Skeletal muscle satellite cell (primary cell): ENCODE measurements around the gene TNFAIP8.

Experiments used
- H3K27me3 ChIP-seq: 2 replicates; pipeline ENCODE4 v1.7.0; 2013; ENCODE audit warnings: low read length; ENCODE audit not compliant: control insufficient read depth, insufficient read depth
- H3K36me3 ChIP-seq: 2 replicates; pipeline ENCODE4 v1.7.0; 2013; ENCODE audit warnings: mild to moderate bottlenecking, control low read depth, low read length; ENCODE audit not compliant: insufficient read depth
- H3K4me1 ChIP-seq: 2 replicates; pipeline ENCODE4 v1.7.0; 2013; ENCODE audit warnings: low read length; ENCODE audit not compliant: control insufficient read depth, insufficient read depth
- H3K4me2 ChIP-seq: 2 replicates; pipeline ENCODE4 v1.7.0; 2013; ENCODE audit warnings: mild to moderate bottlenecking, low read length
- H3K4me3 ChIP-seq: 2 replicates; pipeline ENCODE4 v1.7.0; 2013; ENCODE audit warnings: low read length
- H3K9ac ChIP-seq: 2 replicates; pipeline ENCODE4 v1.7.0; 2013; ENCODE audit warnings: mild to moderate bottlenecking, low read depth, low read length, moderate library complexity
- H3K9me3 ChIP-seq: replicated peaks from 2 replicates; pipeline ENCODE4 v1.7.0; 2013; ENCODE audit warnings: mild to moderate bottlenecking, control low read depth, low read length

The TNFAIP8 gene

DNA sequence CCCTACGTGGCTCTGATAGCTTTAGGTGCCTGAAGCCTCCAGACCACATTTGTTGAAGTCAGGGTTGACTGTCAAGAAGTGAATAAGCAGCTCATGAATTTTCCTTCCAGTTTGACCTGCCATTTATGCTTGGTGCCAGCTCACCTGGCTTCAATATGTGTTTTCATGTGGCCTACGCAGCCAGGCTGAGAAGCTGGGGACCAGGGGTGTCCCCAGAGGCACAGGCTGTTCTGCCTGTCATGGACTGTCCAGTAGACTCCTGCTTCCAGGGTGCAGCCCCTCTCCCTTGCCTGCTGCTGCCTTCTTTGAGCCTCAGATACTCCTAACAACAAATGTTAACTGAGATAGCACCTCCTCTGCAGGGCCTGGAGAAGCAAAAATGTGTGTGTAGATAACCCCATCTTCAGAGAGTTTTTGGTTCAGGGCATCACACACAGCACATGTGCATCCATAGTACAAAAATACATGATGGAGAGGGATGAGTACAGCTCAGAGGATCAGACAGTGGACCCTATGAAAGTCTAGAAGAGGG, 5.8 kb downstream of the TNFAIP8 start:
- no peak overlapping the region for H3K4me3 ChIP-seq
- H3K36me3 ChIP-seq = no peaks in the 10 kb centered on the region
- no peaks in the 10 kb centered on the region for H3K9me3 ChIP-seq
- no peaks in the 10 kb centered on the region for H3K27me3 ChIP-seq
- H3K4me1 ChIP-seq = peaks cover 46% of the 10 kb centered on the region
- H3K4me2 ChIP-seq = peak overlapping the region; percentile 49
- H3K9ac ChIP-seq = no peak overlapping the region

DNA sequence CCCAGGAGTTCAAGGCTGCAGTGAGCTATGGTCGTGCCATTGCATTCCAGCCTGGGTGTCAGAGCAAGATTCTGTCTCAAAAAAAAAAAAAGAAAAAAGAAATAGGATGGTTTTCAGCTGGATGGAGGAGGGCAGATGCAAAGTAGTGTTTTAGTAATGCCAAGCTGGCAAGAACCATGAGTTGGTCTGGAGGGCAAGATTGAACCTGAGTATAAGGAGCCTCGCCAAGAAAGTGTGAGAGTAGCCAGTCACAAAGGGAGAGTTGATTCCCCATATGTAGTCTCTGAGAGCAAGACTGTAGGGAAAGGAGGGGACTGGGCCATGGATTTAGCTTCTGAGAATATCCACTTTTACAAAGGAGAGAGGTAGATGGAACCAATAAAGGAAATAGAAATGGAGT, 6.9 kb downstream of the TNFAIP8 start:
- no peak overlapping the region for H3K4me3 ChIP-seq
- peaks cover 47% of the 10 kb centered on the region for H3K4me1 ChIP-seq
- H3K9me3 ChIP-seq = no peaks in the 10 kb centered on the region
- no peak overlapping the region for H3K9ac ChIP-seq
- H3K4me2 ChIP-seq = no peak overlapping the region
- no peaks in the 10 kb centered on the region for H3K27me3 ChIP-seq
- H3K36me3 ChIP-seq = no peaks in the 10 kb centered on the region

DNA sequence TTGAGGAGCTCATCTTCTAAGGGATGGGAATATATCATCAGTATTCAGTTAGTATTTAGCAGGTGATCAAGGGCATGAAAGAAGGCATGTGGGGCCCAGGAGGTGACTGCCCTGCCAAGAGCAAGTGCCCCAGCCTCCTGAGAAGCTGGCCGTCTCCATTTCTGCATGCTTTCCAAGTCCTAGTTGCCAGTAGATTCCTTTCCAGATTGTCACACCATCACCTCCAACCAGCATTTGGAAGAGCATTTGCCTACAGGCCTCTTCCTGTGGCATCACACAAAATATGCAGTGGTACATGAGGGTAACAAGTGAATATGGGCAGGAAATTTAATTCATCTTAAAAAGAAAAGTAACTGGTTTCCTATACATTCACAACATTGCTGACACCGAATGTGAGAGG, 7.5 kb downstream of the TNFAIP8 start:
- no peak overlapping the region for H3K9ac ChIP-seq
- no peak overlapping the region for H3K4me2 ChIP-seq
- H3K36me3 ChIP-seq = no peaks in the 10 kb centered on the region
- H3K4me1 ChIP-seq = peaks cover 52% of the 10 kb centered on the region
- no peaks in the 10 kb centered on the region for H3K27me3 ChIP-seq
- H3K9me3 ChIP-seq = no peaks in the 10 kb centered on the region
- H3K4me3 ChIP-seq = no peak overlapping the region

DNA sequence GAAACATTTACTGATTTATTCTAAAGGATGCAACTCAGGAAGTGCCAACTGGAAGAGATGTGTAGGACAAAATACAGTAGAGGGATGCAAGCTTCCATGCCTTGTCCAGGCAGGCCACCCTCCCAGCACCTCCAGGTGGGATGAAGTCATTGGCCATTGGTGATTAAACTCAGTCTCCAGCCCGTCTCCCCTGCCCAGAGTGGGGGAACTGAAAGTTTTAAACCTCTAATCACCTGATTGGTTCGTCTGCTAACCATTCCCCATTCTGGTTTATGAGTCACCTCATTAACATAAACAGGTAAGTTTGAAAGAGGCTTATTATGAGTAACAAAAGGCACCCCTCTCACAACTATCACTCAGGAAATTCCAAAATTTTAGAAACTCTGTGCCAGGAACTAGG, 8.1 kb downstream of the TNFAIP8 start:
- Histone ChIP-seq H3K9ac (no peak overlapping the region), H3K36me3 (no peaks in the 10 kb centered on the region), H3K4me3 (no peak overlapping the region), H3K4me2 (no peak overlapping the region), H3K9me3 (no peaks in the 10 kb centered on the region), H3K4me1 (peaks cover 56% of the 10 kb centered on the region), H3K27me3 (no peaks in the 10 kb centered on the region)

DNA sequence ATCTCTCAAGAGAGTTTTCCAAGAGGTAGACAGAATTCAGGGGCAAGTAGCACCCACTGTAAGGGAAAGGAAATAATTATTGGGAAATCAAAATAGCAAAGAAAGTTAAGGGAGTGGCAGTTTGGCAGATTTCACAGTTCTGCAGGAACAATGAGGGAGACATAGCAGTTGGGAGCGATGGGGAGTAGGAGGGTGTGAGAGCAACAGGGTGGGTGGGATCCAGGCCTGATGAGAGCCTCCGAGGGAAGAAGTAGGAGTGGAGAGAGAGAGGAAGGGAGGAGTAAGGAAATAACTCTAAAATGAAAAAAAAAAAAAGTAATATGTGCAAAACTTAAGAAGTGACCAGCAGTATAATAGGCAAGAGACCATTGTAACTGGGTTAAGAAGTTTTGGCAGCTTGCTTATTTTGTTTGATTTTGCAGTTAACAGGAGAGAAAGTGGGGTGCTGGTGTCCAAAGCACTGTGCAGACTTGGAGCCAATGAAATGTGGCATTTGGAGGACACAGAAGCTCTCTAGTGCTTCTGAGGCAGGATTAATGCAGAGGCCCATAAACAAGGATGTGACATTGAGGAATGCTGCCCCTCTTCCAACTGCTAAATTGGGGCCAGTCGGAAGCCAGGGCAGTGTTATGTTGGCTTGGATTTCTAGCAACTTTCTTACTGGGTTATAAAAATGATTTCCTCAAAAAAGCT, 10.2 kb downstream of the TNFAIP8 start:
- Histone ChIP-seq H3K4me2 (no peak overlapping the region), H3K27me3 (no peaks in the 10 kb centered on the region), H3K9ac (no peak overlapping the region), H3K9me3 (no peaks in the 10 kb centered on the region), H3K4me3 (no peak overlapping the region), H3K36me3 (no peaks in the 10 kb centered on the region), H3K4me1 (peaks cover 53% of the 10 kb centered on the region)

- Histone ChIP-seq H3K4me3 (no peak overlapping the region), H3K4me2 (no peak overlapping the region), H3K36me3 (no peaks in the 10 kb centered on the region), H3K27me3 (no peaks in the 10 kb centered on the region), H3K4me1 (peaks cover 50% of the 10 kb centered on the region), H3K9me3 (no peaks in the 10 kb centered on the region), H3K9ac (no peak overlapping the region)
Observed at GRCh38 chr5:119366540-119366881, 10.7 kb downstream of the TNFAIP8 start.

GRCh38 chr5:119367502-119368237, 11.9 kb downstream of the TNFAIP8 start:
- Histone ChIP-seq H3K9ac (no peak overlapping the region), H3K4me1 (peaks cover 42% of the 10 kb centered on the region), H3K4me3 (no peak overlapping the region), H3K36me3 (no peaks in the 10 kb centered on the region), H3K27me3 (no peaks in the 10 kb centered on the region), H3K9me3 (no peaks in the 10 kb centered on the region), H3K4me2 (peak overlapping the region; percentile 37)

DNA sequence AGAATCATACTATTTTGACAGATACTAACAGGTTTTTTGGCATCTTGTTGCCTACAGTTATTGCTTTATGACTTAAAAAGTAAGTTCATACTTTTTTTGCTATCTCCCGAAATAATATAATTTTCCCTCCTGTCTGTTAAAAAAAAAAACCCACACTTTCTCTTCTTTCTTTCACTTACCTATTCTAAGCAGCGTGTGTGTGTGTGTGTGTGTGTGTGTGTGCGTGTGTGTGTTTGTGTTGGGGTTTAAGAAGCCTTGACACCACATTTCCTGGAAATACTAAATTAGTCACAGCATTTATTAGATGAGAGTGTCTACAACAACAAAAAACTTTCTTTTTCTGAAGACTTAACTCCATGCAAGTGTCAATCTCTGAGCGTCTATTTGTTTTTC, 12.4 kb downstream of the TNFAIP8 start:
- no peaks in the 10 kb centered on the region for H3K36me3 ChIP-seq
- no peaks in the 10 kb centered on the region for H3K27me3 ChIP-seq
- H3K4me3 ChIP-seq = no peak overlapping the region
- peaks cover 42% of the 10 kb centered on the region for H3K4me1 ChIP-seq
- H3K9ac ChIP-seq = no peak overlapping the region
- no peaks in the 10 kb centered on the region for H3K9me3 ChIP-seq
- no peak overlapping the region for H3K4me2 ChIP-seq

GRCh38 chr5:119370486-119370885, 14.7 kb downstream of the TNFAIP8 start:
- Histone ChIP-seq H3K4me2 (no peak overlapping the region), H3K4me3 (no peak overlapping the region), H3K9me3 (no peaks in the 10 kb centered on the region), H3K4me1 (peaks cover 42% of the 10 kb centered on the region), H3K9ac (no peak overlapping the region), H3K36me3 (no peaks in the 10 kb centered on the region), H3K27me3 (no peaks in the 10 kb centered on the region)

- Histone ChIP-seq H3K9ac (no peak overlapping the region), H3K4me3 (no peak overlapping the region), H3K9me3 (no peaks in the 10 kb centered on the region), H3K4me1 (peaks cover 36% of the 10 kb centered on the region), H3K27me3 (no peaks in the 10 kb centered on the region), H3K4me2 (no peak overlapping the region), H3K36me3 (no peaks in the 10 kb centered on the region)
Observed at GRCh38 chr5:119371146-119371545, 15.3 kb downstream of the TNFAIP8 start.

DNA sequence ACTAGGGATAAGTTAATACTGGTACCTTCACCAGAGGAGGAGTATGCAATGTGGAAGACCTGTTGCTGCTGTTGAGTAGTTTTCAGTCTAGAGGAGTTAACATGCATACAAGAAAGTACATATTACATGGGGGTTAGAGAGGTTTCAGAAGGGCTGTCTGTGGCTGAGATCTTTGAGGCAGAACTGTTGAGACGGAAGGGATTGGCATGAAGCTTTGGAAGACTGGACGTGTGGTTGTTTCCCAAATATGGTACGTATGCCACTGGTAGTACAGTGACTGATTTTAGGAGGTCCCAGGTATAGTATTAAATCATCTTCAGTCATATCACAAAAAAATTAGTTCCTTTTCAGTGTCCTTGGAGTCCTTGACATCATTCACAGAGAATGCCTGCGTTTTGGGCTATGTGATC, 17.6 kb downstream of the TNFAIP8 start:
- H3K36me3 ChIP-seq = no peaks in the 10 kb centered on the region
- H3K9ac ChIP-seq = no peak overlapping the region
- H3K9me3 ChIP-seq = no peaks in the 10 kb centered on the region
- peaks cover 15% of the 10 kb centered on the region for H3K4me1 ChIP-seq
- H3K27me3 ChIP-seq = no peaks in the 10 kb centered on the region
- H3K4me3 ChIP-seq = no peak overlapping the region
- no peak overlapping the region for H3K4me2 ChIP-seq

GRCh38 chr5:119374901-119375300, 19.1 kb downstream of the TNFAIP8 start:
- Histone ChIP-seq H3K27me3 (no peaks in the 10 kb centered on the region), H3K4me1 (peaks cover 13% of the 10 kb centered on the region), H3K9ac (no peak overlapping the region), H3K9me3 (no peaks in the 10 kb centered on the region), H3K36me3 (no peaks in the 10 kb centered on the region), H3K4me2 (no peak overlapping the region), H3K4me3 (no peak overlapping the region)
